Measurements from ENCODE around the gene E2F2.

- TF ChIP-seq EZH2phosphoT487 (IDR thresholded peaks at IDR 0.05; ENCODE audit: low read depth, severe bottlenecking, unreplicated experiment) (no peak), CTCF (IDR thresholded peaks at IDR 0.05; ENCODE audit: poor library complexity) (no peak)
Observed at GRCh38 chr1:23554127-23554480, 23.1 kb upstream of the E2F2 start.
